HG03378 (cell line): ENCODE data around the gene TDRD7.

ENCODE experiments used
- ATAC-seq: cut with Tn5 transposase; IDR thresholded peaks from one replicate; pipeline ENCODE4 v1.9.1; 2021; ENCODE audit warnings: mild to moderate bottlenecking, moderate library complexity; ENCODE audit not compliant: unreplicated experiment

The TDRD7 gene

DNA sequence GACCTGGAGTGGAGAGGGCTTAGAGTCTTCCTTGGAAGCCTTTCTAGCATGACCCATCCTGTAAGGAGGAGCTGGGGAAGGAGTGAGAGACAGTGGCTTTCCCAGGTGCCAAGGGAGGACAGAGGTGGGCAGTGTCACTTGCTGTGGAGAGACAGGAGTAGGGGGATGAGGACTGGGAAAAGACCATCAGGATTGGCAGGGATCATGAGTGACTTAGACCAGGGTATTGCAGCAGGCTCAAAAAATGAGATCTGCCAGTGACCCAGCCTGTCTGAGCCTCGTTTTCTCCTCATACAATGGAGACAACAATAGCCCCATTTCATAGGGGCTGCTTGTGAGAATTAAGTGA lies 91.9 kb downstream of the TDRD7 start:
- ATAC-seq = no peak

DNA sequence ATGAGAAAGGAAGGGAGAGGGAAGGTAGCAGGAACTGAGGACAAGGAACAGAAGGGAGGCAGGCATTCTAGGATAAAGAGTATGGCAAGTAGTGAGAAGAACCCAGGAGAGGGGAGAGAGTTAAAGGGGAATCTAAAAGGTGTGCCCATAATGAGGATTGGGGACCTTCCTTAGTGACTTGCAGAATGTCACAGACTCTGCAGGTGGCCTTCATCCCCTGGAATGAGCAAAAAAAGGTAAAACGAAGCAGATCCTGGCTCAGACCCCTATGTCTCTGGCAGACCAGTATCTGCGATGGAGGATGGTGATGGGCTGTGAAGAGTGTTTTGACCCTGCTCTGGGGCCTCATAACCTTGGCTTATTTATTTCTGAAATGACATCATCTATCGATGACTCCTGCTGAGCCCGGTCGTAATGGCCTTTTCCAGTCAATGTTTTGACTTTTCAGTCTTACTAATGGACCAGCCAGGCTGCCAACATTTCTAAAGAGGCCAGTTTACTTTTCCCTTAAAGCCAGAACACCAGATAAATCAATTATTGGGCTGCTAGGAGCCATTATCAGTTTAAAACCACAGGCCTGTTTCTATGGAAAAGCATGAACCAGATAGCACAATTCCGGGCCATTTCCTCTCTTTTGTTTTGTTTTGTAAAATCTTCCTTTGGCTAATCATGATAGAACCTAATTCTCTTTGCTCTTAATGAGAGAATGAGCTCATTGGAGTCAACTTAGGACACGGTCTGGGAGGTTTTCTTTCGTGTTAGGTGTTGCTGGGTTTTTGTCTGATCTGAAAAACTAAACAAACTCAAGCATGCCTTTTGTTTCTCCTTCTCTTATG lies 92.7 kb downstream of the TDRD7 start:
- no peak for ATAC-seq

- no peak for ATAC-seq
Measured at GRCh38 chr9:97505845-97506244, 93.9 kb downstream of the TDRD7 start.

GRCh38 chr9:97506306-97506705 lies 94.4 kb downstream of the TDRD7 start:
- ATAC-seq = no peak

DNA sequence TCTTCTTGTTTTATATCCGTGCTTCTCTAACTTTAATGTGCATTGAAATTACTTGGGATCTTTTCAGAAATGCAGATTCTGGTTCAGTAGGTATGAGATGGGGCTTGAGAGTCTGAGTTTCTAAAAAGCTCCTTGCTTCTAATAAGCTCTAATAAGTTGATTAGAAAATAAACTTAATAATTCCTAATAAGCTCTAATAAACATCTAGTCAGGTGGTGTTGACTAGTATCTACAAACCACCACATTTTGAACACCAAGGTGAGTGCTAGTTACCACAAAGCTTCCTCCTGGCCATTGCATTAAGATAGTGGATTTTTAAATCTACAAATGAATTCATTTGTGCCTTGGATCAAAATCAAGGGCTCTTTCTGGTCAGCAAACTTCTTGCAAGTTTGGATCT lies 94.9 kb downstream of the TDRD7 start:
- ATAC-seq = no peak

GRCh38 chr9:97507428-97507984 lies 95.6 kb downstream of the TDRD7 start:
- no peak for ATAC-seq

GRCh38 chr9:97508852-97509251 lies 97.0 kb downstream of the TDRD7 start:
- no peak for ATAC-seq

DNA sequence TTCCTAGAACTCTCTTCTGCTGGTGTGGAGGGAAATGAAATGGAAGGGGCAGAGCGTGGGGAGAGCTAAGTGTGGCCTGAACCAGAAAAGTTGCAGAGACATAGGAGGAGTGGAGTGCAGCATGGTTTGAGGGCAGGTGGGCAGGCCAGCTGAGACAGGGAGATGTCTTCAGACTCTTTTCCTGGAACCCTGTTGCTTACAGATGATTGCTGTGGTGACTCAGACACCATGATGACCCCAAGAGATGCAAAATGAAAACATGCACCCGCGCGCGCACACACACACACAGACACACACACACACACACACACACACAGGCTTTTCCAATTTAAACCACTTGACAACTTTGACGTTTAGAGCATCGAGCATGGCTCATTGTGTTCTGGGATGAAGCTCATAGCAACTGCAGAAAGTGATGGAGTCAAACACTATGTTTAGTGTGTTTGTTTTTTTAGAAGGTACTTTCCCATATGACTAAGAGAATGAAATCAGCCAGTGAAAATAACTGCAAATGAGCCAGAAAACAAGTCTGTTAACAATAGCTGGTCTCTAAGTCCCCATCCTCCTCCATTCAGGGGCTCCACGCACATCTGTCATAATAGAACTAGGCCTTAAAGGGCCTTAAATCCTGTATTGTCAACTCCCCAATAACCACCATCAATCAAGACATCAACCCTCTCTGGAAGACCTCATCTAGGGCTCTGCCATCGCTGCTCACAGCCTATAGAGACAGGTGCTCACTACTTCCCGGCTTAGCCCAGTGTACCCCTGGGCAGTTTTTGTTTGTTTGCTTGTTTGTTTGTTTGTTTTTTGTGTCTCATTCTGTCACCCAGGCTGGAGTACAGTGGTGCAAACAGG lies 99.1 kb downstream of the TDRD7 start:
- ATAC-seq = peak; percentile 82

DNA sequence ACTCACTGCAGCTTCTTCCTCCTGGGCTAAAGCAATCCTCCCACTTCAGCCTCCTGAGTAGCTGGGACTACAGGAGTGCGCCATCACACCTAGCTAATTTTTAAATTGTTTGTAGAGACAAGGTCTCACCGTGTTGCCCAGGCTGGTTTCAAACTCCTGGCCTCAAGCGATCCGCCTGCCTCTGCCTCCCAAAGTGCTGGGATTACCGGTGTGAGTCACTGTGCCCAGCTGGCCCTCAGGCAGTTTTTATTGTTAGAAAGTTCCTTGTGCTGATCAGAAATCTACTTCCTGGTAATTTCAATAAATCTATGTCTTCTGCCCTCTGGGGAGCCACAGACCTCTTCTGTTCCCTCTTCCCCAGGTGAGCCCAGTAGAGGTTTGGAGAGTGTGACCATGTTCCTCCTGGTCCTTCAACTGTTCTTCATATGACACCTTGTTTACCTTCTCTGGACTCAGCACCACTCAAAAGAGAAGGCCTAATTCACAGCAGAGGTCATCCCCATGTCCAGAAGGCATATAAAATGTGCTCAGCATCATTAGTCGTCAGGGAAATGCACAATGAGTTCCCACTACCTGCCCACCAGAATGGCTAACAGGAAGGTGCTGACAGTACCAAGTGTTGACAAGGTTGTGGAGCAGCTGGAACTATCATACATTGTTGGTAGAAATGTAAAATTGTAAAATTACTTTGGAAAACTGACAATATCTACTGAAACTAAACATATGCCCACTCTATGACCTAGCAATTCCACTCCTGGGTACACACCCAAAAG lies 99.9 kb downstream of the TDRD7 start:
- ATAC-seq = no peak

DNA sequence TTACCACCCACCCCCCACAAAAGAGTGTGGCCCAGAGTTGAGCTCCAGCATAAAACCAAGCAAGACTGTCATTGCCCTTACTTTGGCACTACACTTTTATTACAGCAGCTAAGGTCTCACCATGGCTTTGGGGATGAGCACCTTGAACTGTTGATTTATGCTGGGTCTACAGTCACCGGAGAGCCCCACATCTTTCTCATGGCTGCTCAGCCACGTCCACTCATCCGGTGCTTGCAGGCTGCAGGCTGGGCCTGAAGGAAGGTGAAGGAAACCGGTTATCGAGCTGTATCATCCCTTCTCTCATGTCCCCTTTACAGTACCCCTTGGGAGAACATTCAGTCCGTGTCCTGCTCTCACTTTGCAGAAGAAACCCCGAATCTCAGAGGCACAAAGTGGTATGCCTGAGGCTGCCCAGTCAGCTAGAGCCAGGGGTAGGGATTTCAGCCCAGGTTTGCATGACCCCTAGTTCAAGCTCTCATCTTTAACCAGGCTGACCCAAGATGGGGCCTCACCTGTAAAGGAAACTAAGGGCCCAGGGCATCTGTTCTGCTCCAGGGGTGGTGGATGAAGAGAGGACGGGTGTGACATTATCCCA lies 101.2 kb downstream of the TDRD7 start:
- ATAC-seq = no peak

DNA sequence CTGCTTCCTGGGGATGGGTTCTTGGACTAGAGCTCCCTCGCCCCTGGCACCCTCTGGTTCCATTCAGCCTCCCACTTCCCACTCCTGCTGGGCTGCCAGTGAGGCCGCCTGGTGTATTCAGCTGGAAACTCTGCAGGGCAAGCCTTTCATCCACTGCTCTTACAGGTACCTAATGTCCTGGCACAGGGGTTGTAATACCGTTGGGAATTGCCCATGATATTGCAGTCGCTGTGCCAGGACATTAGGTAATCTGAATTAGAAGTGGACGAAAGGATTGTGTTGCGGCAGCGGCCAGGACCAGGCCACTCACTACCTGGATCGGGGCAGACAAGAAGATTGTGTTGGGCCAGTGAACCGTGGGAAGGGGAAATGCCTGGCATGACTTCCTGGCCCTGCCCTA lies 102.6 kb downstream of the TDRD7 start:
- ATAC-seq = no peak

GRCh38 chr9:97515662-97516061 lies 103.8 kb downstream of the TDRD7 start:
- ATAC-seq = no peak

GRCh38 chr9:97516111-97516510 lies 104.2 kb downstream of the TDRD7 start:
- ATAC-seq = no peak

- ATAC-seq = no peak
Measured at GRCh38 chr9:97517331-97518089, 105.6 kb downstream of the TDRD7 start.

DNA sequence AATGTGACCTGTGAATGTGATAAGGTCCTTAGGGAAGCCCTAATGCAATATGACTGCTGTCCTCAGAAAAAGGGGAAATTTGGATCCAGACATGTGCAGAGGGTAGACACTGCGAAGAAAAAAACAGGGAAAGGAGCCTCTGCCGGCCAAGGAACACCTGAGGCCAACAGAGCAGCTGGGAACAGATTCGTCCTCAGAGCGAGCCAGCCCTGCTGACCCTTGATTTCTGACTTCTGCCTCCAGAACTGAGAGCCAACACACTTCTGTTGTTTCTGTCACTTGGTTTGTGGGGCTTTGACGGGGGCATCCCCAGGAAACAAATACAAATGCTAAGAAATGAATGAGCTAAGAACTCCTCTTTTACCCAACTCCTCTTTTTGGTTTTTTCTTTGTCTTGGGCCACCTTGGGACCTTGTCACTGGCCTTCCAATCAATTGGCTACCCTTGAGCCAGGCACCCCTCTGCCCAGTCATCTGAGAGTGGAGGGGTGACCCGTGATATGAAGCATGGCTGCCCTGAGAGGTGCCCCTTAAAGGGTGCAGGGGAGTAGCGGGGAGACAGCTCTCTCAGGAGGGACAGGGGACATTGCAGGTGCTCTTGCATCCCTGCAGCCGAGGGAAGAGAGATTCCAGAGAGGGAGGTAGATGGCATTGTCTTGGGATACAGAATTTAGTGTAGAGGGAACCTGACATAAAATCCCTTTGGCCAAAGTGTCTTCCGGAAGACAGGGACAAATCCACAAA lies 106.4 kb downstream of the TDRD7 start:
- no peak for ATAC-seq

DNA sequence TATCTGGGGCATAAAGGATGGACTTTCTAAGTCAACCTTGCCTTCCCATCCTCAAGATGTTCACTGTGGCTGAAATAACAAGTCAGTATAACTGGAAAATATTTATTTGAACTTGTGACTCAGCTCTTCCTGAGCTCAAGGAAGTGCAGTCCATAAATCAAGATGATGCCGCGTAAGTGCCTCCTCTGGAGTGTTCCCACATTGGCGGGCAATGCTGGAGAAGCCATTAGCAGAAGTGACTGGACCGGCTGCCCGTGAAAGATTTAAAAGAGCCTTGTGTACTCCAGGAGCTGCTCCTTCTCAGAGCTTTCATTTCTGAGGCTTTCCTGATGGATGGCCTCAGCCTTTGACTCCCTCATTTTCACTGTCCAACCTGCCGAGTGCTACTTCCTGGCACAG lies 107.0 kb downstream of the TDRD7 start:
- ATAC-seq = no peak

GRCh38 chr9:97519441-97519970 lies 107.6 kb downstream of the TDRD7 start:
- ATAC-seq = no peak

DNA sequence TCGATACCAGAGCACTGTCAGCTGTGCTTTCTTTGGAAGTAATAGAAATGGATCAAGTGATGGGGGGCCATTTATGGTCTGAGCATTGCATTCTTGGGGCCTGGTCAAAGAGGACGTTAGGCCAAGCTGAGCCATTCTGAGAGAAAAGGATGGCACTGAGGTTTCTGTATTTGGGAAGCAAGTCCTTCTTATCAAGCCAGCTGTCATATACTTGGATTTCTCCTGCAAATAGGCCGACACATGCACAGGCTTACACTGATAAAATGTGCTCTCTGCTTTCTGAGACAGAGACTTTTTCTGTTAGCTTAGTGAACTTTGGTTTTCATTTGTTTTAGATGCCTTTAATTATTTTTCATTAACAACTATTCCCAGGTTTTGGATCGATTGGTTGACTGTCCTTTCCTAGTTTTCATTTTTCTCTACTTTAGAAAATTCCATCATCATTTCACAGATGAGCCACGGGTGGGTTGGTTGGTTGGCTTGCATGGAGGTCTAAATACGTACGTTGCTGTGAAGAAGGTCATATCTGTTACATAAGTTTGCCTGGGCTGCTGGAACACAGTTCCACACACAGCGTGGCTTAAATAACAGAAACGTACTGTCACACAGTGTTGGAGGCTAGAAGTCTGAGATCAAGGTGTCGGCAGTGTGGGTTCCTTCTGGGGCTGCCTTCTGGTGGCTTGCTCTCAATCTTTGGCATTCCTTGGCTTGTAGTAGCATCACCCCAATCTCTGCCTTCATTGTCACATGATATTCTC lies 109.9 kb downstream of the TDRD7 start:
- ATAC-seq = no peak
